Coronary artery (tissue), 2 donors: ENCODE measurements around the gene TTC27.

Experiments used
- DNase-seq: peaks from one replicate; pipeline ENCODE4 v3.0.0-alpha.2; 2017; ENCODE audit warnings: low spot score
- H3K27ac ChIP-seq, 2 donors: fragments of 200-600 bp; sonication (generic); one replicate each; pipeline ENCODE4 v1.5.1; 2016 to 2019
- H3K4me3 ChIP-seq: fragments of 200-600 bp; sonication (generic); 2 replicates; pipeline ENCODE4 v1.5.1; 2016; ENCODE audit warnings: mild to moderate bottlenecking, moderate library complexity
- TF ChIP-seq, protein P1 (sequence below): fragments of 200-600 bp; sonication (generic); IDR thresholded peaks from one replicate; pipeline ENCODE4 v1.5.1; 2019; ENCODE audit warnings: antibody characterized with exemption

TTC27 gene

DNA sequence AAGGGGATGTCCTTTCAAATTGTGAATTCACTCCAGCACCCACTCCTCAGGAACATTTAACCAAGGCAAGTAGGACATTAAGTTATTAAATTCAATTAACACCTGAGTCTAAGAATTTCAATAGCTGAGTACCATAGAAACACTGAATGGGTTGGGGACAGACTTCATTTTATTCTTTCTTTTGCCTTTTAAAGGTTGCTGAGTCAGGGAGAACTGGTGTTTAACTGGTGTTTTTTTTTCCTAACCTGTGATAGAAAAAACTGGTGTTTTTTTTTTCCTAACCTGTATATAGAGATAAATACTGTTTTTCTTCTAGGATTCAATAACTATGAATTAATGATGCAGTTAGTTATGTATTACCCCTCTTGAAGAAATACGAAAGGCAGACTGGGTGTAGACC is 38.9 kb downstream of the TTC27 start:
- H3K27ac ChIP-seq: no peak overlapping the region
- TF ChIP-seq, protein P1, sequence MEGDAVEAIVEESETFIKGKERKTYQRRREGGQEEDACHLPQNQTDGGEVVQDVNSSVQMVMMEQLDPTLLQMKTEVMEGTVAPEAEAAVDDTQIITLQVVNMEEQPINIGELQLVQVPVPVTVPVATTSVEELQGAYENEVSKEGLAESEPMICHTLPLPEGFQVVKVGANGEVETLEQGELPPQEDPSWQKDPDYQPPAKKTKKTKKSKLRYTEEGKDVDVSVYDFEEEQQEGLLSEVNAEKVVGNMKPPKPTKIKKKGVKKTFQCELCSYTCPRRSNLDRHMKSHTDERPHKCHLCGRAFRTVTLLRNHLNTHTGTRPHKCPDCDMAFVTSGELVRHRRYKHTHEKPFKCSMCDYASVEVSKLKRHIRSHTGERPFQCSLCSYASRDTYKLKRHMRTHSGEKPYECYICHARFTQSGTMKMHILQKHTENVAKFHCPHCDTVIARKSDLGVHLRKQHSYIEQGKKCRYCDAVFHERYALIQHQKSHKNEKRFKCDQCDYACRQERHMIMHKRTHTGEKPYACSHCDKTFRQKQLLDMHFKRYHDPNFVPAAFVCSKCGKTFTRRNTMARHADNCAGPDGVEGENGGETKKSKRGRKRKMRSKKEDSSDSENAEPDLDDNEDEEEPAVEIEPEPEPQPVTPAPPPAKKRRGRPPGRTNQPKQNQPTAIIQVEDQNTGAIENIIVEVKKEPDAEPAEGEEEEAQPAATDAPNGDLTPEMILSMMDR: no peak
- no peak for DNase-seq
- no peak overlapping the region for H3K4me3 ChIP-seq

DNA sequence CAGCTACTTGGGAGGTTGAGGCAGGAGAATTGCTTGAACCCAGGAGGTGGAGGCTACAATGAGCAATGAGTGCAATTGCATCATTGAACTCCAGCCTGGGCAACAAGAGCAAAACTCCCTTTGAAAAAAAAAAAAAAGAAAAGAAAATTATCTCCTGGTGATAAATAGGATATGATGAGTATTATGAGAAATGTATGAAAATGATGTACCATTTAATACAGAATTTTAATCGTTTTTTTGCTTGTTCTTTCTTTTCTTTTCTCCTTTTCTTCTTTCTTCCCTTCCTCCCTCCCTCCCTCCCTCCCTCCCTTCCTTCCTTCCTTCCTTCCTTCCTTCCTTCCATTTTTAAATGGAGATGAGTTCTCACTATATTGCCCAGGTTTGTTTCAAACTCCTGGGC is 40.4 kb downstream of the TTC27 start:
- H3K27ac ChIP-seq: no peak overlapping the region
- TF ChIP-seq, protein P1: no peak
- no peak overlapping the region for H3K4me3 ChIP-seq
- DNase-seq: no peak

DNA sequence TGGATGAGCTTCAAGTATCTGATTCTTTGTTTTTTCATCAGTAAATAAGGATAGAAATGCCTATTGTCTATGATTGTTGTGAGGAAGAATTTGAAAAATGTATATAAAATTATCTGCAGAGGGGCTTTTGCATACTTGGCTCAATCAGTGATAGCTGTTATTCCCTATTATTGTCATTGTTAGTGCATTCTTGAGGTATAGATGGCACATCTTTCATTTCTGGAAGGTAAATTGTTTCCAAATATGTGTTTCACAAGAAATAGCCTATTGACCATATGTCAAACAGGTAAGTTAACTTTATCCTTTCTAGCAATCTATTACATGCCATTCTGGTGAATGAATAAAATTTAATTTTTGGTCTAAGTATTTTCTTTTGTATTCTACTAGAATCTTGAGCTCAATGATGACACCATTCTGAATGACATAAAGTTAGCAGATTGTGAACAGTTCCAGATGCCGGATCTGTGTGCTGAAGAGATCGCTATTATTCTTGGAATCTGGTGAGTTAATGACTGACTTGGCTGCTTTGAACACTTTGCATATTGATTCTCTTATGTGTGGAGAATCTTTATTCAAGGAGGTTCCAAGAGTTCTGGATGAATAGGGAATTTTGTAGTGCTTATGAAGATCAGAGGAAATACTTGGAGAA is 44.2 kb downstream of the TTC27 start:
- TF ChIP-seq, protein P1: no peak
- Histone ChIP-seq H3K4me3 (no peak overlapping the region), H3K27ac (no peak overlapping the region)
- DNase-seq: no peak

DNA sequence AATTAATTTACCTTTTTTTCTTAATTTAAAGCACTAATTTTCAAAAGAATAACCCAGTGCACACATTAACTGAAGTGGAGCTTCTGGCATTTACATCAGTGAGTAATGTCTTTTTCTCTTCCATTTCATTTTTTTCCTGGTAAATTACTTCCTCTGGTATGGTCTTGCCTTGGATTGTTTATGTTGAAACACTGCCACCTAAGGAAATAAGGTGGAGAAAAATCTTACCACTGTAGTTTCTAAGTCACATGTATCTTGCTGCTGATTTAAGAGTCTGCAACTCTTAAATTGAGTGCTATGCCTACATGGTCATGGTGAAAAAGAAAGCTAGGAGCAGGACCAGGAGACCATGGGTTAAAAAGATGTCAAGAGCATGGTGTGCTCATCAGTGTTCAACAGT is 51.0 kb downstream of the TTC27 start:
- DNase-seq: no peak
- TF ChIP-seq, protein P1: no peak
- Histone ChIP-seq H3K27ac (no peak overlapping the region), H3K4me3 (no peak overlapping the region)

DNA sequence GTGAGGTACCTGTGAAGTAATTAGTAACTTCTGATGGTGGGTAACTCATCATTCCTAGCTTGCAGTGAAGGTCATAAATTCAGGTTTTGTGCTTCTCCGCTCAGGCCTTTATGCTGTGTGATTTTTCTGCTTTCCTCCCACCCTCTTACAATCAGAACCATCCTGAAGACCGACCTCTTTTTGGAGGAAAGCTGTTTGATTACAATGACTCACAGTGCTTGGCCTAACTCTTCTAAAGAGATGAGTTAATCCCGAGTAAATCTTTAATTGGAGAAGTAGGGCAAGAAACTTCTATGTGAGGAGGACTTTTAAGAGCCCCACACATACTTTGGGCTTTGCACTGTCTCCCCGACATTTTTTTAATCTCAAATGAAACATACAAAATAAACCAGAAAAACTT is 53.1 kb downstream of the TTC27 start:
- TF ChIP-seq, protein P1: no peak
- no peak for DNase-seq
- Histone ChIP-seq H3K27ac (no peak overlapping the region), H3K4me3 (no peak overlapping the region)

DNA sequence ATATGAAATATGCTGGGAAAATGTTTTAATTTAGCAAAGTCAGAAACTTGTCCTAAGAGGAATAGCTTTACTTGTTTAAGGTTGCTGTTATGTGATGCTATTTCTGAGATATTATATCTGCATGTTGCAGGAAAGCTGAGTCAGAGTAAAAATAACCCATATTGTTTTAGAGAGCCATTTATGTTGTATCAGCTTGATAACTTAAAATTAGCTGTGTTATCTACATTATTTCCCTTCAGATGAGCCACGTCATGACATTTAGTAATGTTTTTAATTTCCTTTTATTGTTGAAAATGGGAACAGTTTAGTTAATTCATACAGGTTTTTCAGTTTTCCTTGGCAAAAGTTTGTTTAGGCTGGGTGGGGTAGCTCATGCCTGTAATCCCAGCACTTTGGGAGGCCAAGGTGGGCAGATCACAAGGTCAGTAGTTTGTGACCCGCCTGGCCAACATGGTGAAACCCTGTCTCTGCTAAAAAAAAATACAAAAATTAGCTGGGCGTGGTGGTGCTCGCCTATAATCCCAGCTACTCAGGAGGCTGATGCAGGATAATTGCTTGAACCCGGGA is 55.8 kb downstream of the TTC27 start:
- no peak for DNase-seq
- TF ChIP-seq, protein P1: no peak
- H3K4me3 ChIP-seq: no peak overlapping the region
- peak overlapping the region in 1 of 2 donors; percentile 16 for H3K27ac ChIP-seq

DNA sequence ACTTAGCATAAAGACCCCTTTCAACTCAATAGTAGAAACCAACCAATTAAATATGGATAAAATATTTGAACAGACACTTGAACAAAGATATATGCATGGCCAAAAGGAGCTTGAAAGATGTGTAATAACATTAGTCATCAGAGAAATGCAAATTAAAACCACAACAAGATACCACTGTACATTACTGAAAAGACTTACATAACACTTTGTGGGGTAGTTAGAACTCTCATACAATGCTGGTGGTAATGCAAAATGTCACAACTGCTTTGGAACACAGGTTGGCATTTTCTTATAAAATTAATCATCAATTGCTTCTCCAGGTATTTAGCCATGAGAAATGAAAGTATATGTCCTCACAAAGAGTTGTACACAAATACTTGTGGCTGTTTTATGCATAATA is 60.7 kb downstream of the TTC27 start:
- Histone ChIP-seq H3K27ac (no peak overlapping the region), H3K4me3 (no peak overlapping the region)
- no peak for DNase-seq
- TF ChIP-seq, protein P1: no peak
